Smooth muscle cell (in vitro differentiated cells): ENCODE results near the gene AP2B1. TPM values are rescaled to one million over a fixed set of nuclear protein-coding genes. Genes with fewer than 3 reads are reported as not detected.

ENCODE experiments used
- DNase-seq: peaks from one replicate; lab custom pipeline; 2025; ENCODE audit not compliant: unreplicated experiment; lab: John Stamatoyannopoulos, UW
- H2AFZ ChIP-seq: fragments of 200-600 bp; sonication (generic); 2 replicates; pipeline ENCODE4 v1.6.0; 2016; ENCODE audit warnings: antibody characterized with exemption, low read depth, mild to moderate bottlenecking
- H3F3A ChIP-seq: fragments of 200-600 bp; sonication (generic); 2 replicates; pipeline ENCODE4 v1.6.0; 2017; ENCODE audit warnings: antibody characterized with exemption, low read depth
- H3K27ac ChIP-seq: fragments of 200-600 bp; sonication (generic); 2 replicates; pipeline ENCODE4 v1.5.1; 2016; ENCODE audit warnings: low read depth, mild to moderate bottlenecking
- H3K27me3 ChIP-seq: fragments of 200-600 bp; sonication (generic); 2 replicates; pipeline ENCODE4 v1.6.1; 2016; ENCODE audit warnings: low read depth, mild to moderate bottlenecking
- H3K36me3 ChIP-seq: fragments of 200-600 bp; sonication (generic); 2 replicates; pipeline ENCODE4 v1.5.1; 2016; ENCODE audit warnings: low read depth
- H3K4me1 ChIP-seq: fragments of 200-600 bp; sonication (generic); 2 replicates; pipeline ENCODE4 v1.5.1; 2016; ENCODE audit warnings: low read depth
- H3K4me2 ChIP-seq: fragments of 200-600 bp; sonication (generic); 2 replicates; pipeline ENCODE4 v1.6.0; 2016; ENCODE audit warnings: mild to moderate bottlenecking
- H3K4me3 ChIP-seq: fragments of 200-600 bp; sonication (generic); 2 replicates; pipeline ENCODE4 v1.5.1; 2016; ENCODE audit warnings: mild to moderate bottlenecking
- H3K79me2 ChIP-seq: fragments of 200-600 bp; sonication (generic); 2 replicates; pipeline ENCODE4 v1.6.0; 2016; ENCODE audit warnings: low read depth, mild to moderate bottlenecking
- H3K9ac ChIP-seq: fragments of 200-600 bp; sonication (generic); 2 replicates; pipeline ENCODE4 v1.6.0; 2016; ENCODE audit warnings: low read depth
- H3K9me3 ChIP-seq: fragments of 200-600 bp; sonication (generic); replicated peaks from 2 replicates; pipeline ENCODE4 v1.5.1; 2016; ENCODE audit warnings: low read depth
- H4K20me1 ChIP-seq: fragments of 200-600 bp; sonication (generic); 2 replicates; pipeline ENCODE4 v1.6.0; 2016; ENCODE audit warnings: low read depth
- CTCF ChIP-seq: fragments of 200-600 bp; sonication (generic); IDR thresholded peaks from 2 replicates; pipeline ENCODE4 v1.5.1; 2017; ENCODE audit warnings: borderline replicate concordance, mild to moderate bottlenecking, antibody characterized with exemption; ENCODE audit not compliant: insufficient read depth, poor library complexity, severe bottlenecking
- WGBS: methylation state at CpG from one replicate; pipeline ENCODE4 v1.1.7; 2016; ENCODE audit warnings: low lambda C conversion rate; 5-methylcytosine and 5-hydroxymethylcytosine counted together
- polyA plus RNA-seq: library from polyadenylated mRNA; unstranded; fragments of >200 nt; fragmentation: Nextera tagmentation; extraction: Ambion mirVana; gene quantifications from 2 replicates; pipeline ENCODE4 v1.2.1, GENCODE V29; 2016
- total RNA-seq: library from RNA; depleted of rRNA; stranded (reverse); fragments of >200 nt; gene quantifications from 2 replicates; pipeline ENCODE4 v1.2.3, GENCODE V29; 2014

Gene AP2B1
- total and polyA plus RNA-seq, 2 experiments from 2014 or later = 58.5 to 92.3 TPM

DNA sequence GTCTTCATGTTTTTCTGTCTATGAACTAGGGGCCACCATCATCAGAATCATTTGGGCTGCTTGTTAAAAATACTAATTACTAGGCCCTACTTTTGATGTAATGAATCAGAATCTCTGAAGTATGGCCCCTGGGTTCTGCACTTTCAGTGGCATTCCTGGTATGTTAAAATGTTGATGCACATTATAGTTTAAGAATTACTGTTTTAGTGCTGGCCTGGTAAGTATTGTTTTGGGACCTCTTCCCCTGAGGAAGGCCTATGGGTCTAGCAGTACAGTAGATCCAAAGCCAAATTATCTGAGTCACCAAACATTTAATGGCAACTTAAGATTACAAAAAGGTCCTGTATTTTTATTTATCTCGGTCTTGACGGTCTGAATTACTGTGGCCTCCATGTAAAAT lies 58.8 kb downstream of the AP2B1 start:
- Histone ChIP-seq H3K4me3 (no peak overlapping the region), H3K27ac (no peak overlapping the region), H4K20me1 (peaks cover 33% of the 10 kb centered on the region), H3K27me3 (no peaks in the 10 kb centered on the region), H3K79me2 (no peaks in the 10 kb centered on the region), H2AFZ (no peak overlapping the region), H3K36me3 (peaks cover 12% of the 10 kb centered on the region), H3K4me2 (no peak overlapping the region), H3K9me3 (no peaks in the 10 kb centered on the region), H3K4me1 (no peaks in the 10 kb centered on the region), H3K9ac (no peak overlapping the region), H3F3A (no peaks in the 10 kb centered on the region)
- WGBS = 43% methylated on average over 2 of the region's 2 CpGs
- DNase-seq = no peak
- no peak for TF ChIP-seq CTCF

- Histone ChIP-seq H3F3A (no peaks in the 10 kb centered on the region), H3K36me3 (peaks cover 16% of the 10 kb centered on the region), H3K79me2 (peaks cover 7% of the 10 kb centered on the region), H2AFZ (no peak overlapping the region), H3K9ac (no peak overlapping the region), H3K27me3 (no peaks in the 10 kb centered on the region), H3K27ac (no peak overlapping the region), H3K4me3 (no peak overlapping the region), H4K20me1 (peaks cover 29% of the 10 kb centered on the region), H3K4me2 (no peak overlapping the region), H3K9me3 (no peaks in the 10 kb centered on the region), H3K4me1 (no peaks in the 10 kb centered on the region)
- 97% methylated on average over 1 of the region's 1 CpG for WGBS
- no peak for TF ChIP-seq CTCF
- no peak for DNase-seq
These were observed 64.3 kb downstream of the AP2B1 start for GRCh38 chr17:35651467-35651866.

DNA sequence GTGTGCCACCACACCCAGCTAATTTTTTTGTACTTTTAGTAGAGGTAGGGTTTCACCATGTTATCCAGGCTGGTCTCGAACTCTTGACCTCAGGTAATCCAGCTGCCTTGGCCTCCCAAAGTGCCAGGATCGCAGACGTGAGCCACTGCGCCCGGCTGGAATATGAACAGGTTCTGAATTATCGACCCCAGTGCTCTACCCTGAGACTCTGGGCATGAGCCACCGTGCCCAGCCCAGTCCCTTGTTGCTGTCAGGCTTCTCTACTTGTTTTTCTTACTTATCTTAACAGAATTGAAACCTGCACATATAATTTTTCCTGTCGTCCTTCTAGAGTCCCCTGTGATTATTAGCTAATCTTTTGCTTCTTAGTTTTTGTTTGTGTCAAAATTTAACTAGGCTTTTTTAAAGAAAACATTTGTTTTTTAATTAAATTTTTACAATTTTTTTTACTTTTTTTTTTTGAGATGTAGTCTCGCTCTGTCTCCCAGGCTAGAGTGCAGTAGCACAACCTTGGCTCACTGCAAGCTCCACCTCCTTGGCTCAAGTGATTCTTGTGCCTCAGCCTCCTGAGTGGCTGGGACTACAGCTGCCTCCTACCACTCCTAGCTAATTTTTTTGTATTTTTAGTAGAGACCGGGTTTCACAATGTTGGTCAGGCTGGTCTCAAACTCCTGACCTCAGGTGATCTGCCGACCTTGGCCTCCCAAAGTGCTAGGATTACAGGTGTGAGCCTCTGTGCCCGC lies 66.7 kb downstream of the AP2B1 start:
- Histone ChIP-seq H3K4me1 (no peaks in the 10 kb centered on the region), H3F3A (no peaks in the 10 kb centered on the region), H2AFZ (no peak overlapping the region), H4K20me1 (peaks cover 35% of the 10 kb centered on the region), H3K9me3 (no peaks in the 10 kb centered on the region), H3K27me3 (no peaks in the 10 kb centered on the region), H3K79me2 (peaks cover 7% of the 10 kb centered on the region), H3K36me3 (peaks cover 29% of the 10 kb centered on the region), H3K4me3 (no peak overlapping the region), H3K4me2 (no peak overlapping the region), H3K27ac (no peak overlapping the region), H3K9ac (no peak overlapping the region)
- WGBS = 97% methylated on average over 12 of the region's 12 CpGs
- DNase-seq = no peak
- no peak for TF ChIP-seq CTCF

GRCh38 chr17:35655303-35655702 lies 68.2 kb downstream of the AP2B1 start:
- 96% methylated on average over 1 of the region's 1 CpG for WGBS
- H3F3A ChIP-seq = no peaks in the 10 kb centered on the region
- no peaks in the 10 kb centered on the region for H3K9me3 ChIP-seq
- no peak overlapping the region for H2AFZ ChIP-seq
- no peak overlapping the region for H3K27ac ChIP-seq
- peaks cover 35% of the 10 kb centered on the region for H4K20me1 ChIP-seq
- H3K79me2 ChIP-seq = peaks cover 7% of the 10 kb centered on the region
- H3K27me3 ChIP-seq = no peaks in the 10 kb centered on the region
- no peak overlapping the region for H3K9ac ChIP-seq
- H3K4me3 ChIP-seq = no peak overlapping the region
- H3K36me3 ChIP-seq = peaks cover 31% of the 10 kb centered on the region
- TF ChIP-seq CTCF = no peak
- no peak overlapping the region for H3K4me2 ChIP-seq
- no peak for DNase-seq
- H3K4me1 ChIP-seq = no peaks in the 10 kb centered on the region
